ENCODE measurements around the gene VWF.

DNA sequence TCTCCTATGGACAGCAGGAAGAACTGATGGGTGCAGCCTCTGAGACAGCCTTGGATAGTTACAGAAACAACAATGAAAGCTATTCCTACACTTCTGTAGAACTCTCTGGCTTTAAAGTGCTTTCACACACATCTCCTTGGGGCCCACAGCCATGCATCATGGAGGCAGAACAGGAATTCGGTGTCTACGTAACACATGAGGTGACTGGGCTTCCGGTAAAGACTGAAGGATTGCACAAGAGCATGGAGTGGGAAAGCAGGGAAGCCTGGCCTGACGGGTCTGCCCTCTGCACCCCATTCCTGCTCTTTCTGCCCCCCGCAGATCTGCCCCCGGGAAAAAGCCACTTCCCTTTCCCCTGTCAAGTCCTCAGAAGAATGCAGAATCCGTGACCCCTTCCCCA, 82.6 kb downstream of the VWF start:
- TF ChIP-seq POLR2A (IDR thresholded peaks at IDR 0.05) (no peak), CTCF (IDR thresholded peaks at IDR 0.05 in 4 of 5, conservative IDR thresholded peaks at IDR 0.05 in 1 of 5) (no peak)

All from gastrocnemius medialis (tissue), 4 donors.